Ishikawa (cell line): ENCODE data around the gene C16orf74.

Experiments used
- CEBPB ChIP-seq: IDR thresholded peaks from 2 replicates; pipeline ENCODE4 v1.6.1; 2012
- CREB1 ChIP-seq: IDR thresholded peaks from 2 replicates; pipeline ENCODE4 v1.6.1; 2012; ENCODE audit warnings: low read depth
- EP300 ChIP-seq: IDR thresholded peaks from 2 replicates; pipeline ENCODE4 v1.6.1; 2012; ENCODE audit warnings: borderline replicate concordance
- FOXM1 ChIP-seq: IDR thresholded peaks from 2 replicates; pipeline ENCODE4 v1.6.1; 2012; ENCODE audit warnings: low read depth, borderline replicate concordance
- NFIC ChIP-seq: IDR thresholded peaks from 2 replicates; pipeline ENCODE4 v1.6.1; 2012
- RAD21 ChIP-seq: IDR thresholded peaks from 2 replicates; pipeline ENCODE4 v1.6.1; 2012; ENCODE audit warnings: low read depth
- TAF1 ChIP-seq: IDR thresholded peaks from 2 replicates; pipeline ENCODE4 v1.6.1; 2012; ENCODE audit warnings: low read depth, mild to moderate bottlenecking
- TCF12 ChIP-seq: IDR thresholded peaks from 2 replicates; pipeline ENCODE4 v1.6.1; 2012; ENCODE audit warnings: low read depth
- TEAD4 ChIP-seq: IDR thresholded peaks from 2 replicates; pipeline ENCODE4 v1.6.1; 2012
- USF1 ChIP-seq: IDR thresholded peaks from 2 replicates; pipeline ENCODE4 v1.6.1; 2012
- YY1 ChIP-seq: IDR thresholded peaks from 2 replicates; pipeline ENCODE4 v1.6.1; 2012; ENCODE audit warnings: low read depth
- TF ChIP-seq, protein P1 (sequence below): IDR thresholded peaks from 2 replicates; pipeline ENCODE4 v1.6.1; 2012

GRCh38 chr16:85724126-85724879 is 26.6 kb downstream of the C16orf74 start:
- TF ChIP-seq CREB1, result no peak
- no peak for TF ChIP-seq RAD21
- TF ChIP-seq TEAD4, result no peak
- TF ChIP-seq USF1, result no peak
- no peak for TF ChIP-seq YY1
- TF ChIP-seq TCF12, result no peak
- TF ChIP-seq EP300, result no peak
- no peak for TF ChIP-seq FOXM1
- no peak for TF ChIP-seq CEBPB
- no peak for TF ChIP-seq TAF1
- TF ChIP-seq NFIC, result no peak
- TF ChIP-seq, protein P1, sequence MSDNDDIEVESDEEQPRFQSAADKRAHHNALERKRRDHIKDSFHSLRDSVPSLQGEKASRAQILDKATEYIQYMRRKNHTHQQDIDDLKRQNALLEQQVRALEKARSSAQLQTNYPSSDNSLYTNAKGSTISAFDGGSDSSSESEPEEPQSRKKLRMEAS, result no peak
